Fibroblast of pulmonary artery (primary cell): ENCODE measurements around the gene NEAT1.

Experiments
- DNase-seq: peaks from one replicate; pipeline ENCODE4 v3.0.0-alpha.2; 2010; ENCODE audit warnings: low read depth
- H3K4me3 ChIP-seq: replicated peaks from 2 replicates; pipeline ENCODE4 v1.5.1; 2011; ENCODE audit warnings: low read depth, mild to moderate bottlenecking, control low read depth, low read length, moderate library complexity
- TF ChIP-seq, protein P1 (sequence below): IDR thresholded peaks from 2 replicates; pipeline ENCODE4 v1.5.1; 2011; ENCODE audit warnings: mild to moderate bottlenecking, control low read depth, low read length, inconsistent platforms; ENCODE audit errors: missing control alignments

The NEAT1 gene

DNA sequence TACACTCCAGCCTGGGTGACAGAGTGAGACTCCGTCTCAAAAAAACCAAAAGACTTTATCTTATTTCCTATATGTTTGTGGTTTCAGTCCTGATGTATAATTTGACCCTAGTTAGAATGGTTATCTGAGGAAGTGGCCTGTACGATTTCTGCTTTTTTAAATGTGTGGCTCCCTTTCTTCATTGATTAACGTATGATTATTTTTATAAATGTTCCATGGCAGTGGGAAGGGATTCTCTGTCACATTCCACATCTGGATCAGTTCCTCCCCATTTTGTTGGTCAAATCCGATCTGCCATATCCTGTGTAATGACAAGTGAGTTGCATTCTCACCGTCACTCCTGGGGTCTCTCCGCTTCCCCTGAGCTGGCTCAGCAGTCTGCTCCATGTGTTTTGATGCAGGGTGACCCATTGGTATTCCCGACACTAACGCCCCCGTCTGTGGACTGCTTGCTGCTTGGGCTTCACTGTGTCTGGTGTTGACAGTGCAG, 20.3 kb downstream of the NEAT1 start:
- TF ChIP-seq, protein P1, sequence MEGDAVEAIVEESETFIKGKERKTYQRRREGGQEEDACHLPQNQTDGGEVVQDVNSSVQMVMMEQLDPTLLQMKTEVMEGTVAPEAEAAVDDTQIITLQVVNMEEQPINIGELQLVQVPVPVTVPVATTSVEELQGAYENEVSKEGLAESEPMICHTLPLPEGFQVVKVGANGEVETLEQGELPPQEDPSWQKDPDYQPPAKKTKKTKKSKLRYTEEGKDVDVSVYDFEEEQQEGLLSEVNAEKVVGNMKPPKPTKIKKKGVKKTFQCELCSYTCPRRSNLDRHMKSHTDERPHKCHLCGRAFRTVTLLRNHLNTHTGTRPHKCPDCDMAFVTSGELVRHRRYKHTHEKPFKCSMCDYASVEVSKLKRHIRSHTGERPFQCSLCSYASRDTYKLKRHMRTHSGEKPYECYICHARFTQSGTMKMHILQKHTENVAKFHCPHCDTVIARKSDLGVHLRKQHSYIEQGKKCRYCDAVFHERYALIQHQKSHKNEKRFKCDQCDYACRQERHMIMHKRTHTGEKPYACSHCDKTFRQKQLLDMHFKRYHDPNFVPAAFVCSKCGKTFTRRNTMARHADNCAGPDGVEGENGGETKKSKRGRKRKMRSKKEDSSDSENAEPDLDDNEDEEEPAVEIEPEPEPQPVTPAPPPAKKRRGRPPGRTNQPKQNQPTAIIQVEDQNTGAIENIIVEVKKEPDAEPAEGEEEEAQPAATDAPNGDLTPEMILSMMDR: no peak
- H3K4me3 ChIP-seq: no peak overlapping the region
- DNase-seq: peak; percentile 41

- DNase-seq: peak; percentile 42
- H3K4me3 ChIP-seq: no peak overlapping the region
- TF ChIP-seq, protein P1: no peak
Observed at GRCh38 chr11:65444314-65445051, 21.9 kb downstream of the NEAT1 start.

DNA sequence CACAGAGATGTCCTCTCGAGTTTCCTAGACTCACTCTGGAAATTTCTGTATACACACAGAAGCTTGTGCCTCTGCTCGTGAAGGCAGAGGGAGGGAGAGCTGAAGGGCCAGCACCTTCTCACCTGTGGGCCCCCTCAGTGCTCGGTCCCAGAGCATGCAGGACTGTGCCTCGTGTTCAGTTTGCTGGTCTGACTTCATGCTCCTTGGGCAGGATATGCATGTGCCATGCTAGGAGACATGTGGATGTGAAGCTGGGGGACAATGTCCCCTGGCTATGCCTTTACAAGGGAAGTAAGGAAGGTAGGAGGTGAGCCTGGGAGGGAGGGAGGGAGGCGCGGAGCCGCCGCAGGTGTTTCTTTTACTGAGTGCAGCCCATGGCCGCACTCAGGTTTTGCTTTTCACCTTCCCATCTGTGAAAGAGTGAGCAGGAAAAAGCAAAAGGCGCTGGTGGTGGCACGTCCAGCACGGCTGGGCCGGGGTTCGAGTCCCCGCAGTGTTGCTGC, 22.6 kb downstream of the NEAT1 start:
- no peak overlapping the region for H3K4me3 ChIP-seq
- TF ChIP-seq, protein P1: no peak
- DNase-seq: peak; percentile 46

- DNase-seq: peak; percentile 61
- TF ChIP-seq, protein P1: no peak
- H3K4me3 ChIP-seq: no peak overlapping the region
Observed at GRCh38 chr11:65445604-65446445, 23.2 kb downstream of the NEAT1 start.

GRCh38 chr11:65446446-65447277, 24.1 kb downstream of the NEAT1 start:
- TF ChIP-seq, protein P1: no peak
- DNase-seq: peak; percentile 55
- H3K4me3 ChIP-seq: no peak overlapping the region

DNA sequence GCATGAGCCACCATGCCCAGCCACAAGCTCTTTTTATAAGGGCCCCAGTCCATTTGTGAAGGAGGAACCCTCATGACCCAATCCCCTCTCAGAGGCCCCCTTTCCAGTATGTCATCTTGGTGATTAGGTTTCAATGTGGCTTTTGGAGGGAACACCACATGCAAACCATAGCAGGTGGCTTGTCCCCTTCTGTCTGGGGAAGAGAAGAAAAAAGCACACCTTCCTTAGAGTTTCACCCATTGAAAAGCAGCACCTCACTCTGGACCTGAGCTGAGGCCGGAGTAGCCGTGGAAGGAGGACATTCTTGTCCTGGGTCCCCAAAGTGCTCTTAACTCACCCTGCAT, 25.4 kb downstream of the NEAT1 start:
- DNase-seq: no peak
- TF ChIP-seq, protein P1: no peak
- H3K4me3 ChIP-seq: no peak overlapping the region
